ENCODE measurements around the gene CAVIN2.

DNA sequence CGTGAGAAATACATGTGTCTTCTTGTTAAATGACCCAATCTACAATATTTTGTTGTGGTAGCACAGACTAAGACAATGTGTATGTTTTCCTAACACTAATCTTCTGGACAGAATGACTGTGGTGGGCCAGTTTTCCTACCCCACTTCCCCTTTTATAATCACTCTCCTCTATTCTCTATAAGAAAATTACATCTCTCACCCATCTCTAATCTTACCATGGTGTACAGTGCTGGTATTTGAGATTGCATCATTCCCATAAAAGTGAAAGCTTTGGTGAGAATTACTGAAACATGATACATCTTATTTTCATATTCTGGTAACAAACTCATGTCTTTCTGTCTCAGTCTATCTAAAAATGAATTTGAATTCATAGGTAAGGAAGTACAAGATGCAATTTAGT lies 40.5 kb downstream of the CAVIN2 start:
- TF ChIP-seq CTCF (conservative IDR thresholded peaks at IDR 0.05) (no peak), EZH2 (IDR thresholded peaks at IDR 0.05; ENCODE audit: low read depth) (no peak)

All from PC-9 (cell line).